ENCODE data around the gene PCNX2.

DNA sequence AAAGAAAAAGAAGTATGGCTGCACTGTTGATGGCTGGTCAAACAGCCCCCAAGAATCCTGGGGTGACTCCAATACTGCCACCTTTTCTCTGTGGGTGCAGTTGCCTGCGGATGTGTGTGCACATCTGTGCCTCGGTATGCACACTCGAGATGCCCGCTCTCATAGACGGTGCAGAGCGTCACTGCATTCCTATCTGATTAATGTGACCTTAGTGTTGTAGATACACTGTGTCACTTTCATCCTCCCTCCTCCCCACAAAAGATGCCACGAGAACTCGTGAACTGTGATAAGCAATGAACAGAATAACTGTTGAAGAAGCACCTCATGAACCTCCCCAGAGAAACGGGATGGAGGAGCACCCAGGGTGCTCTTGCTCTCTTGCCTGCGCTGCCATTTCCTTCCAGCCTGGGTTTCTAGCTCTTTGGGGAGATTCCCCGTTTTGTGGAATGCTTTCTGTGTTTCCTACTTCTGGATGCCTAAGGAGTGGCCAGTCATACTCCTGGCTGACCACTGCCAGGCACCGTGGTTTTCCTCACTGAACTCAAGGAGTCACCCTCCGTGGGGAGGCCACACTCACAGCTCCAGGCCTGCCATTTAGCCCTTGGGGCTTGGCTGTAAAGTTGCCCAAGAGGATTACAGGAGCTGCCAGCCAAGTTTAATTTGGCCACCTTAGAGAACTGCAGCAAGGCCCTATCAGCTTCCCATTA, 313.1 kb downstream of the PCNX2 start:
- TF ChIP-seq EP300 (IDR thresholded peaks at IDR 0.05; ENCODE audit: borderline replicate concordance): no peak
- TF ChIP-seq, protein P1, sequence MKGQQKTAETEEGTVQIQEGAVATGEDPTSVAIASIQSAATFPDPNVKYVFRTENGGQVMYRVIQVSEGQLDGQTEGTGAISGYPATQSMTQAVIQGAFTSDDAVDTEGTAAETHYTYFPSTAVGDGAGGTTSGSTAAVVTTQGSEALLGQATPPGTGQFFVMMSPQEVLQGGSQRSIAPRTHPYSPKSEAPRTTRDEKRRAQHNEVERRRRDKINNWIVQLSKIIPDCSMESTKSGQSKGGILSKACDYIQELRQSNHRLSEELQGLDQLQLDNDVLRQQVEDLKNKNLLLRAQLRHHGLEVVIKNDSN (IDR thresholded peaks at IDR 0.05): no peak
- TF ChIP-seq TEAD4 (IDR thresholded peaks at IDR 0.05): no peak
- TF ChIP-seq, protein P2, sequence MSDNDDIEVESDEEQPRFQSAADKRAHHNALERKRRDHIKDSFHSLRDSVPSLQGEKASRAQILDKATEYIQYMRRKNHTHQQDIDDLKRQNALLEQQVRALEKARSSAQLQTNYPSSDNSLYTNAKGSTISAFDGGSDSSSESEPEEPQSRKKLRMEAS (IDR thresholded peaks at IDR 0.05): no peak
- no peak for TF ChIP-seq NFIC (IDR thresholded peaks at IDR 0.05)
- TF ChIP-seq TAF1 (IDR thresholded peaks at IDR 0.05; ENCODE audit: low read depth): no peak
- TF ChIP-seq EGR1 (IDR thresholded peaks at IDR 0.05): no peak
- no peak for TF ChIP-seq YY1 (IDR thresholded peaks at IDR 0.05; ENCODE audit: low read depth)
- no peak for TF ChIP-seq CEBPB (IDR thresholded peaks at IDR 0.05)
- no peak for TF ChIP-seq ZBTB7A (IDR thresholded peaks at IDR 0.05; ENCODE audit: low read depth)
- no peak for TF ChIP-seq FOXM1 (IDR thresholded peaks at IDR 0.05; ENCODE audit: borderline replicate concordance, low read depth)
- TF ChIP-seq, protein P3, sequence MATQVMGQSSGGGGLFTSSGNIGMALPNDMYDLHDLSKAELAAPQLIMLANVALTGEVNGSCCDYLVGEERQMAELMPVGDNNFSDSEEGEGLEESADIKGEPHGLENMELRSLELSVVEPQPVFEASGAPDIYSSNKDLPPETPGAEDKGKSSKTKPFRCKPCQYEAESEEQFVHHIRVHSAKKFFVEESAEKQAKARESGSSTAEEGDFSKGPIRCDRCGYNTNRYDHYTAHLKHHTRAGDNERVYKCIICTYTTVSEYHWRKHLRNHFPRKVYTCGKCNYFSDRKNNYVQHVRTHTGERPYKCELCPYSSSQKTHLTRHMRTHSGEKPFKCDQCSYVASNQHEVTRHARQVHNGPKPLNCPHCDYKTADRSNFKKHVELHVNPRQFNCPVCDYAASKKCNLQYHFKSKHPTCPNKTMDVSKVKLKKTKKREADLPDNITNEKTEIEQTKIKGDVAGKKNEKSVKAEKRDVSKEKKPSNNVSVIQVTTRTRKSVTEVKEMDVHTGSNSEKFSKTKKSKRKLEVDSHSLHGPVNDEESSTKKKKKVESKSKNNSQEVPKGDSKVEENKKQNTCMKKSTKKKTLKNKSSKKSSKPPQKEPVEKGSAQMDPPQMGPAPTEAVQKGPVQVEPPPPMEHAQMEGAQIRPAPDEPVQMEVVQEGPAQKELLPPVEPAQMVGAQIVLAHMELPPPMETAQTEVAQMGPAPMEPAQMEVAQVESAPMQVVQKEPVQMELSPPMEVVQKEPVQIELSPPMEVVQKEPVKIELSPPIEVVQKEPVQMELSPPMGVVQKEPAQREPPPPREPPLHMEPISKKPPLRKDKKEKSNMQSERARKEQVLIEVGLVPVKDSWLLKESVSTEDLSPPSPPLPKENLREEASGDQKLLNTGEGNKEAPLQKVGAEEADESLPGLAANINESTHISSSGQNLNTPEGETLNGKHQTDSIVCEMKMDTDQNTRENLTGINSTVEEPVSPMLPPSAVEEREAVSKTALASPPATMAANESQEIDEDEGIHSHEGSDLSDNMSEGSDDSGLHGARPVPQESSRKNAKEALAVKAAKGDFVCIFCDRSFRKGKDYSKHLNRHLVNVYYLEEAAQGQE (IDR thresholded peaks at IDR 0.05; ENCODE audit: low read depth): no peak
- no peak for TF ChIP-seq TCF12 (IDR thresholded peaks at IDR 0.05; ENCODE audit: low read depth)
- TF ChIP-seq RAD21 (IDR thresholded peaks at IDR 0.05; ENCODE audit: low read depth): no peak
